ENCODE measurements around the gene ARSA. TPM values are rescaled to one million over a fixed set of nuclear protein-coding genes. Genes with fewer than 3 reads are reported as not detected.

Gene ARSA
- polyA plus RNA-seq, 3 donors = 11.9 to 85.2 (median 12.1) TPM

GRCh38 chr22:50673231-50674129 lies 45.5 kb upstream of the ARSA start:
- Histone ChIP-seq H3K27ac (ENCODE audit: low read depth in 1 of 2, low read length in 2 of 2) (no peak overlapping the region), H2AFZ (ENCODE audit: insufficient read depth, low read depth, low read length, poor library complexity, severe bottlenecking) (no peak overlapping the region), H3K4me3 (replicated peaks in 1 of 3; ENCODE audit: low read depth in 2 of 3, low read length in 3 of 3) (peak overlapping the region in 1 of 3 experiments; percentile 48), H3K9ac (ENCODE audit: insufficient read depth, low read length, poor library complexity, severe bottlenecking) (no peak overlapping the region), H3K36me3 (replicated peaks in 1 of 2; ENCODE audit: control insufficient read depth in 1 of 2, insufficient read depth in 2 of 2, low read length in 2 of 2) (no peaks in the 10 kb centered on the region), H3K4me1 (ENCODE audit: control insufficient read depth in 1 of 2, insufficient read depth in 2 of 2, low read length in 2 of 2) (peaks cover 12 to 14% of the 10 kb centered on the region in 2 donors), H4K20me1 (ENCODE audit: insufficient read depth, low read length) (no peaks in the 10 kb centered on the region), H3K9me3 (replicated peaks in 1 of 2; ENCODE audit: control insufficient read depth in 1 of 2, insufficient read depth in 1 of 2, low read length in 2 of 2) (peaks cover 3 to 16% of the 10 kb centered on the region in 2 donors), H3K79me2 (ENCODE audit: insufficient read depth, low read length) (no peaks in the 10 kb centered on the region), H3K27me3 (ENCODE audit: control insufficient read depth in 2 of 2, insufficient read depth in 2 of 2, low read length in 2 of 2) (peaks cover 18 to 51% of the 10 kb centered on the region in 2 donors), H3K4me2 (replicated peaks; ENCODE audit: extremely low read depth, low read length, poor library complexity, severe bottlenecking) (peak overlapping the region; percentile 65)
- under 1% methylated on average over 37 of the region's 69 CpGs for WGBS (ENCODE audit: insufficient coverage)
- peaks cover 13% of the 10 kb centered on the region for H3K4me1 Mint-ChIP-seq
- H3K27me3 Mint-ChIP-seq (ENCODE audit: low read depth in 3 of 3) = peaks cover 51 to 61% (median 61%) of the 10 kb centered on the region in 3 donors
- DNase-seq = no peak
- peak overlapping the region; percentile 31 to 78 for H3K4me3 Mint-ChIP-seq
- no peak for TF ChIP-seq CTCF (IDR thresholded peaks at IDR 0.05)
- H3K36me3 Mint-ChIP-seq = peaks cover 0 to 6% of the 10 kb centered on the region in 2 donors
- no peak overlapping the region for H3K27ac Mint-ChIP-seq
- intact Hi-C loops (cut with micrococcal nuclease) = no loop called here
- peaks cover 0 to 13% (median 8%) of the 10 kb centered on the region in 7 donors for H3K9me3 Mint-ChIP-seq

GRCh38 chr22:50672471-50673230 lies 44.7 kb upstream of the ARSA start, which contains the start of gene SHANK3:
SHANK3 (plus strand) TSS chr22:50672823.
- no peak within 1 kb of the TSS for H3K27ac ChIP-seq (ENCODE audit: low read depth in 1 of 2, low read length in 2 of 2)
- H3K27me3 ChIP-seq (ENCODE audit: control insufficient read depth in 2 of 2, insufficient read depth in 2 of 2, low read length in 2 of 2) = peaks cover 18 to 51% of the 10 kb centered on the region in 2 donors
- intact Hi-C loops (cut with micrococcal nuclease) = no loop called here

More at GRCh38 chr22:50672471-50673230, 44.7 kb upstream of the ARSA start, which contains the start of gene SHANK3:
- Histone ChIP-seq H2AFZ (ENCODE audit: insufficient read depth, low read depth, low read length, poor library complexity, severe bottlenecking) (no peak within 1 kb of the TSS), H3K4me2 (replicated peaks; ENCODE audit: extremely low read depth, low read length, poor library complexity, severe bottlenecking) (peak within 1 kb of the TSS; percentile 65), H3K9ac (ENCODE audit: insufficient read depth, low read length, poor library complexity, severe bottlenecking) (no peak within 1 kb of the TSS), H3K9me3 (replicated peaks in 1 of 2; ENCODE audit: control insufficient read depth in 1 of 2, insufficient read depth in 1 of 2, low read length in 2 of 2) (peaks cover 3 to 16% of the 10 kb centered on the region in 2 donors), H3K4me3 (replicated peaks in 1 of 3; ENCODE audit: low read depth in 2 of 3, low read length in 3 of 3) (peak within 1 kb of the TSS in 1 of 3 experiments; percentile 48), H3K36me3 (replicated peaks in 1 of 2; ENCODE audit: control insufficient read depth in 1 of 2, insufficient read depth in 2 of 2, low read length in 2 of 2) (no peaks in the 10 kb centered on the region), H3K4me1 (ENCODE audit: control insufficient read depth in 1 of 2, insufficient read depth in 2 of 2, low read length in 2 of 2) (peaks cover 12 to 14% of the 10 kb centered on the region in 2 donors), H3K79me2 (ENCODE audit: insufficient read depth, low read length) (no peaks in the 10 kb centered on the region), H4K20me1 (ENCODE audit: insufficient read depth, low read length) (no peaks in the 10 kb centered on the region)
- peak within 1 kb of the TSS; percentile 31 to 78 for H3K4me3 Mint-ChIP-seq
- DNase-seq = no peak
- no peak for TF ChIP-seq CTCF (IDR thresholded peaks at IDR 0.05)
- peaks cover 13% of the 10 kb centered on the region for H3K4me1 Mint-ChIP-seq
- WGBS (ENCODE audit: insufficient coverage) = 2% methylated on average over 15 of the region's 23 CpGs
- H3K27me3 Mint-ChIP-seq (ENCODE audit: low read depth in 3 of 3) = peaks cover 51 to 65% (median 58%) of the 10 kb centered on the region in 3 donors
- peaks cover 0 to 13% (median 8%) of the 10 kb centered on the region in 7 donors for H3K9me3 Mint-ChIP-seq
- peaks cover 0 to 6% of the 10 kb centered on the region in 2 donors for H3K36me3 Mint-ChIP-seq
- H3K27ac Mint-ChIP-seq = peak within 1 kb of the TSS in 1 of 7 donors; percentile 29

All from CD14-positive monocyte (primary cell).